ENCODE measurements around the gene SKP2. TPM values are rescaled to one million over a fixed set of nuclear protein-coding genes. Genes with fewer than 3 reads are reported as not detected.
"Not testable (repeated sequence)": the region's sequence is repeated elsewhere in the genome, so short reads cannot be mapped to it uniquely, and the experiment has no call there.

Gene SKP2
- total RNA-seq, 2 donors from 2014 or later, result 20.2 to 54.6 TPM

DNA sequence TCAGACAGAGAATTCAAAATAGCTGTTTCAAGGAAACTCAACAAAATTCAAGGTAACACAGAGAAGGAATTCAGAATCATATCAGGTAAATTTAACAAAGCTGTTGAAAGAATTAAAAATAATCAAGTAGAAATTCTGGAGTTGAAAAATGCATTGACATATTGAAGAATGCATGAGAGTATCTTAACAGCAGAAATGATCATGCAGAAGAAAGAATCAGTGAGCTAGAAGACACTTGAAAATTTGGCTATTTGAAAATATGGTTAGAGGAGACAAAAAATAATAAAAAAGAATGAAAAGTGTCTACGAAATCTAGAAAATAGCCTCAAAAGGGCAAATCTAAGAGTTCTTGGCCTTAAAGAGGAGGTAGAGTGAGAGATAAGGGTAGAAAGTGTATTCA lies 23.1 kb upstream of the SKP2 start:
- Histone ChIP-seq H3K36me3 (no peaks in the 10 kb centered on the region), H3K4me1 (no peaks in the 10 kb centered on the region), H3K27ac (no peak overlapping the region)

DNA sequence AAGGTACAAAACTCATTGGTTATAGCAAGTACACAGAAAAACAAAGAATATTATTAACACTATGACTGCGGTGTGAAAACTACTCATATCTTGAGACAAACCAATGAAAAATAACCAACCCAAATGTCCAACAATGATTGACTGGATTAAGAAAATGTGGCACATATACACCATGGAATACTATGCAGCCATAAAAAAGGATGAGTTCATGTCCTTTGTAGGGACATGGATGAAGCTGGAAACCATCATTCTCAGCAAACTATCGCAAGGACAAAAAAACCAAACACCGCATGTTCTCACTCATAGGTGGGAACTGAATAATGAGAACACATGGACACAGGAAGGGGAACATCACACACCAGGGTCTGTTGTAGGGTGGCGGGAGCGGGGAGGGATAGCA lies 22.2 kb upstream of the SKP2 start:
- H3K9ac ChIP-seq (ENCODE audit: low read depth in 2 of 2, low read length in 2 of 2); H3K4me3 ChIP-seq; H3K4me1 ChIP-seq; H3K27ac ChIP-seq; intact Hi-C loops (cut with DNase I); H3K36me3 ChIP-seq; DNase-seq; H3K27me3 ChIP-seq; H3K9me3 ChIP-seq: not testable (repeated sequence)

More for the DNA sequence above, 23.1 kb upstream of the SKP2 start:
- Histone ChIP-seq H3K4me3 (no peak overlapping the region), H3K9ac (ENCODE audit: low read depth in 2 of 2, low read length in 2 of 2) (no peak overlapping the region), H3K9me3 (no peaks in the 10 kb centered on the region), H3K27me3 (no peaks in the 10 kb centered on the region)
- TF ChIP-seq, protein P1, sequence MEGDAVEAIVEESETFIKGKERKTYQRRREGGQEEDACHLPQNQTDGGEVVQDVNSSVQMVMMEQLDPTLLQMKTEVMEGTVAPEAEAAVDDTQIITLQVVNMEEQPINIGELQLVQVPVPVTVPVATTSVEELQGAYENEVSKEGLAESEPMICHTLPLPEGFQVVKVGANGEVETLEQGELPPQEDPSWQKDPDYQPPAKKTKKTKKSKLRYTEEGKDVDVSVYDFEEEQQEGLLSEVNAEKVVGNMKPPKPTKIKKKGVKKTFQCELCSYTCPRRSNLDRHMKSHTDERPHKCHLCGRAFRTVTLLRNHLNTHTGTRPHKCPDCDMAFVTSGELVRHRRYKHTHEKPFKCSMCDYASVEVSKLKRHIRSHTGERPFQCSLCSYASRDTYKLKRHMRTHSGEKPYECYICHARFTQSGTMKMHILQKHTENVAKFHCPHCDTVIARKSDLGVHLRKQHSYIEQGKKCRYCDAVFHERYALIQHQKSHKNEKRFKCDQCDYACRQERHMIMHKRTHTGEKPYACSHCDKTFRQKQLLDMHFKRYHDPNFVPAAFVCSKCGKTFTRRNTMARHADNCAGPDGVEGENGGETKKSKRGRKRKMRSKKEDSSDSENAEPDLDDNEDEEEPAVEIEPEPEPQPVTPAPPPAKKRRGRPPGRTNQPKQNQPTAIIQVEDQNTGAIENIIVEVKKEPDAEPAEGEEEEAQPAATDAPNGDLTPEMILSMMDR (IDR thresholded peaks at IDR 0.05), result no peak
- no peak for DNase-seq
- intact Hi-C loops (cut with DNase I), result no loop called here

DNA sequence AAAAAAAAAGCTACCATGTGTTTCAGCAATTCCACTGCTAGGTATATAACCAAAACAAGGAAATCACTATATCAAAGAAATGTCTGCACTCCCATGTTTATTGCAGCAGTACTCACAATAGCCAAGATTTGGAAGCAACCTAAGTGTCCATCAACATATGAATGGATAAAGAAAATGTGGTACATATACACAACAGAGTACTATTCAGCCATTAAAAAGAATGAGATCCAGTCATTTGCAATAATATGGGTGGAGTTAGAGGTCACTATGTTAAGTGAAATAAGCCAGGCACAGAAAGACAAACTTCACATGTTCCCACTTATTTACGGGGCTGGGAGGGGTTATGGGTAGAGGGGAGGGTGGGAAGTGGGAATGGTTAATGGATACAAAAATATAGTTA lies 18.9 kb upstream of the SKP2 start:
- H3K36me3 ChIP-seq; H3K27me3 ChIP-seq; H3K9ac ChIP-seq (ENCODE audit: low read depth in 2 of 2, low read length in 2 of 2); H3K27ac ChIP-seq; DNase-seq; H3K4me3 ChIP-seq; intact Hi-C loops (cut with DNase I); H3K9me3 ChIP-seq; H3K4me1 ChIP-seq: not testable (repeated sequence)

DNA sequence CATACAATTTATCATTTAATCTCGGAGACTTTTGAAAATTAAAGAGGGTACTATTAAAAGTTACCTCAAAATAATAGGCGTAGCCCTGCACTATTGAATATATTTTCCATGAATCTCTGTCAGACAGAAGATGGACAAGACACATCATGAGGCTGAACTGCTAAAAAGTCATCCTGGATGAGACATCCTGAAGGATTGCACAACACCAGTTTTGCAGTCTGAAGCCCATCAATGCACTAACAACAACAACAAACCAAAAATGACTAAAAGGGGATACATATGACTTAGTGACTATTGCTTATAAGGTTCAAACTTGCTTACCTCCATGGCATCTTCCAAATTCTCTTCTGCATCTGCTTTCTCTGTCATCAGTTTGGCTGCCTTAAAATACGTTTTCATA lies 15.9 kb upstream of the SKP2 start:
- intact Hi-C loops (cut with DNase I), result no loop called here

DNA sequence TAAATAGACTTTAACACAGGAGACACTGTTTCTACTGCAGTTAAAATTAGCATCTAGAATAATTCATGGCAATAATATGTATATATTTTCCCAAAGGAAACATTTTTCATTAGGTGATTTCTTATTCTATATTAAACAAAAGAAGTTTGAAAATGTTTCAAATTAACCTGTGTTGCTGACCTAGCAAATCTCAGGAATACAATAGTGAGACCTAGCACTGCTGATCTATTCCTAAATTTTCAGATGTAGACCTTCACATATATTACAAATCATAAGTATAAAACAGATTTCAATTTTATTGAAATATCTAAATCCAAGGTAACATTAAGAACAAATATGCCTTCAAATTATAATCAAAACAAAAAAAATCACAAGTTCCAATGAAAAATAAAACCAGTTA lies 15.3 kb upstream of the SKP2 start:
- H3K27me3 ChIP-seq, result no peaks in the 10 kb centered on the region
- no peak overlapping the region for H3K9ac ChIP-seq (ENCODE audit: low read depth in 2 of 2, low read length in 2 of 2)
- H3K27ac ChIP-seq, result no peak overlapping the region
- no peak for DNase-seq
- no peaks in the 10 kb centered on the region for H3K4me1 ChIP-seq
- intact Hi-C loops (cut with DNase I), result no loop called here
- no peaks in the 10 kb centered on the region for H3K36me3 ChIP-seq
- no peak overlapping the region for H3K4me3 ChIP-seq
- TF ChIP-seq, protein P1 (IDR thresholded peaks at IDR 0.05), result no peak
- no peaks in the 10 kb centered on the region for H3K9me3 ChIP-seq

More for the DNA sequence above, 15.9 kb upstream of the SKP2 start:
- no peaks in the 10 kb centered on the region for H3K9me3 ChIP-seq
- TF ChIP-seq, protein P1 (IDR thresholded peaks at IDR 0.05), result no peak
- no peaks in the 10 kb centered on the region for H3K4me1 ChIP-seq
- no peak overlapping the region for H3K4me3 ChIP-seq
- no peaks in the 10 kb centered on the region for H3K36me3 ChIP-seq
- H3K27me3 ChIP-seq, result no peaks in the 10 kb centered on the region
- no peak overlapping the region for H3K27ac ChIP-seq
- DNase-seq, result no peak
- H3K9ac ChIP-seq (ENCODE audit: low read depth in 2 of 2, low read length in 2 of 2), result no peak overlapping the region

DNA sequence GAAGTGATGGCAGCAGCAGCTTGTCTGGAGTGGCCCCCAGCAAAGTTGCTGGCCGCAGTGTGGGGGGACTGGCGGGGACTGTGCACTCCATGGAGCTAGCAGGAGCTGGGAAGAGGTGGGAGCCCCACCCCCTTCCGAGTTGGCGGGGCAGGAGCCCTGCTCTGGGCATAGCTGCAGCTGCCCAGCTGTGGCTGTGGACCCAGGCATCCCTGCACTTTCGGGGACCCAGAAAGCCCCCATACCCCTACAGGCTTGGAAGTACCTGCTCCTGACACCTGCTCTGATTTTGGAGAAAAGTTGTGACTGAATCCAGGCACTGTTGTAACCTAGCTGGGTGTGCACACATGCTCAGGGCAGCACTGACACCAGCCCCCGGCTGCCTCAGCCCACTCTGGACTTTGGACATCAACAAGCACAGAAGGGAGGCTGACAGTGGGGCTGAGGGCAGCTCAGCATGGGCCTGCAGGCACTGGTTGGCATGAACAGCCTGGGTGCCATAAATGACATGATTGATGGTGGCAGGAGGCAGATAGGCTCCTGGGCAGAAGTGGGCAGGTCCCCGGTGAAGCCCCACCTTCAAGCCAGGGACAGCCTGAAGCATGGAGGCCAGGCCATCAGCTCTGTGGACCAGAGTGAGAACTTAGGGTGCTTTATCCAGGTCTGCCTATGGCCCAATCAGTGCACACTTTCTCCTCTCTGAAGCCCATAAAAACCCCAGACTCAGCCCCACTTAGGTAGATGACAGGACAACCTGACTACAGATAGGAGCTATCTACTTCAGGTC lies 12.8 kb upstream of the SKP2 start:
- DNase-seq, result no peak
- Histone ChIP-seq H3K36me3 (no peaks in the 10 kb centered on the region), H3K4me3 (no peak overlapping the region), H3K4me1 (no peaks in the 10 kb centered on the region), H3K9me3 (no peaks in the 10 kb centered on the region), H3K27ac (no peak overlapping the region), H3K9ac (ENCODE audit: low read depth in 2 of 2, low read length in 2 of 2) (no peak overlapping the region), H3K27me3 (no peaks in the 10 kb centered on the region)
- intact Hi-C loops (cut with DNase I), result no loop called here
- TF ChIP-seq, protein P1 (IDR thresholded peaks at IDR 0.05), result no peak
